Measurements from ENCODE around the gene KCTD1.
A peak's percentile ranks its signal among the peaks of the same experiment; 100 is the strongest.

The KCTD1 gene

DNA sequence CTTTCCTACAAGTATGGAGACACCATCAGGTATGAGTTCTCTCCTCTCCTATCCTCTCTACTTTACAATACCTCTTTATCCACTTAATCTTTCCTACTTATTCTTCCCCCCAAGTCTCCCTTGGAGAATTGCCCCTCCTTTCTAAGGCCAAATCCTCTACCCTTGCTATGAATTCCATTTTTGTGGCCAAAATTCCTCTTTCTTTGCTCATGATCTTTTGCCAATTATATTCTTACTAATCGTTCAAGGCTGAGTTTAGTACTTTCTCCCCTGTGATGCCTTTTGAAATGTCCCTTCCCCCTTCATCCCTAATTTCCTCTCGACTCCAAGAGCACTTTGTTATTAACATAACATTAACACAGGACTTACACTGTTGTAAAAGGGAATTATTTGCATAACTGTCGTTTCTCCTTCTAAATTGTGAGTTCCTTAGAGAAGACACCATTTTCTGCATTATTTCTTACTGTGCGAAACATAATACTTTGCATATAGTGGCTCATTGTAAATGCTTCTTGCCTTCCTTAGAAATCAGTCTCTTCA, 133.4 kb downstream of the KCTD1 start:
- no peak for TF ChIP-seq CTCF (IDR thresholded peaks at IDR 0.05; ENCODE audit: low read depth, low read length, missing control alignments)
- H3K4me3 ChIP-seq (ENCODE audit: low read depth, low read length), result no peak overlapping the region
- no peak for DNase-seq (ENCODE audit: low read depth)

DNA sequence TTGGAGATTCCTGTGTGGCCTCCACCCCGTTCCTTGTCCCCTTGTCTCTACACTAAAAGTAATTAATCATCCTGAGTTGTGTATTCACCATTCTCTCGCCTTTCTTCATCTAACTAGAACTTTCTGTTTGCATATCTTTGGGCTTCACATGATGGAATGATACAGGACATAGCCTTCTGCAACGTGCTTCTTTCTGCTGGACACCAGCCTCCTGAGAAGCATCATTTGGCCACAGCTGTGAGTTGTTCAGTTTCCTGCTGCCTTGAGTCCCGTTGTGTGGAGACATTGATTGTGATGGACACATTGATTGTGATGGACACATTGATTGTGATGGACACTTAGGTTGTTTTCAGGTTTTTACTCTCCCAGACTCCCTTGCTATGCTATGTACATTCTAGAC, 139.3 kb downstream of the KCTD1 start:
- DNase-seq (ENCODE audit: low read depth), result no peak
- no peak overlapping the region for H3K4me3 ChIP-seq (ENCODE audit: low read depth, low read length)
- no peak for TF ChIP-seq CTCF (IDR thresholded peaks at IDR 0.05; ENCODE audit: low read depth, low read length, missing control alignments)

- no peak for DNase-seq (ENCODE audit: low read depth)
- no peak overlapping the region for H3K4me3 ChIP-seq (ENCODE audit: low read depth, low read length)
- no peak for TF ChIP-seq CTCF (IDR thresholded peaks at IDR 0.05; ENCODE audit: low read depth, low read length, missing control alignments)
These were observed 140.4 kb downstream of the KCTD1 start for GRCh38 chr18:26407736-26408601.

GRCh38 chr18:26406854-26407517, 141.4 kb downstream of the KCTD1 start:
- no peak overlapping the region for H3K4me3 ChIP-seq (ENCODE audit: low read depth, low read length)
- no peak for TF ChIP-seq CTCF (IDR thresholded peaks at IDR 0.05; ENCODE audit: low read depth, low read length, missing control alignments)

GRCh38 chr18:26406324-26406723, 142.0 kb downstream of the KCTD1 start:
- TF ChIP-seq CTCF (IDR thresholded peaks at IDR 0.05; ENCODE audit: low read depth, low read length, missing control alignments), result no peak
- H3K4me3 ChIP-seq (ENCODE audit: low read depth, low read length), result no peak overlapping the region
- DNase-seq (ENCODE audit: low read depth), result no peak

More at GRCh38 chr18:26406854-26407517, 141.4 kb downstream of the KCTD1 start:
- no peak for DNase-seq (ENCODE audit: low read depth)

DNA sequence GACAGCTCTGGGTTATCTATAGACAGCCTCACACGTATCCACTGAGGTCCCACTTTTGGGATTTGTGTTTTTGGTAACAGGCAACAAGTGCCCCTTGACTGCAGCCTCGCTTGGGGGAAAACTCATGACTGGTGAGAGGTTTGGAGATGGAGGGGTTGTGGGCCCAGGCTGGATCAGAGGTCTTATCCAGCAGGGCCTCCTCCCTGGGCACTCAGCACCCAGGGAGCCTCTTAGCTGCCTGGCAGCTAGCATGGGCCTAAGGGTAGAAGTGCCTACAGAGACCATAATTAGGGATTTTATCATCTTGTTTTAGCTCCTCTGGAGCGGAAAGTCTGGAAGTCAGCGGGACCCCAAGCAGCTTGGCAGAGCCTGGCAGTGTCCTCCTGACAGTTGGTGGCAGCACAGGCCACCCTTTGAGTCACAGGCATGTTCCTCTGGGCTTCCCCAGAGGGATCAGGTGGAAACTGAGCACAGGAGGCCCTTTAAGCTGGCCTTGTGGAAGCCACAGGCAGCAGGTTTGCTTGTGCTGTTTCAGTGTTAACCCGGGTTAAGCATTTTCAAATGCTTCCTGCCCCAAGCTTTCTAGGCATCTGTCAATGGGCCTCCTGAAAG, 143.1 kb downstream of the KCTD1 start:
- H3K4me3 ChIP-seq (ENCODE audit: low read depth, low read length), result no peak overlapping the region
- no peak for DNase-seq (ENCODE audit: low read depth)
- peak; percentile 71 for TF ChIP-seq CTCF (IDR thresholded peaks at IDR 0.05; ENCODE audit: low read depth, low read length, missing control alignments)
